HG03139 (cell line): ENCODE data around the gene PKD1.
"Not testable (repeated sequence)": the region's sequence is repeated elsewhere in the genome, so short reads cannot be mapped to it uniquely, and the experiment has no call there.

Experiments used
- ATAC-seq: cut with Tn5 transposase; IDR thresholded peaks from one replicate; pipeline ENCODE4 v1.9.1; 2021; ENCODE audit not compliant: unreplicated experiment

PKD1 gene

GRCh38 chr16:2152695-2153506 is 17.2 kb upstream of the PKD1 start:
- no peak for ATAC-seq

GRCh38 chr16:2151188-2152091 is 15.7 kb upstream of the PKD1 start:
- ATAC-seq = no peak

- ATAC-seq = no peak
Observed at GRCh38 chr16:2150418-2151187, 14.9 kb upstream of the PKD1 start.

- no peak for ATAC-seq
Observed at GRCh38 chr16:2149630-2150417, 14.1 kb upstream of the PKD1 start.

- ATAC-seq = no peak
Observed at GRCh38 chr16:2148714-2149629, 13.3 kb upstream of the PKD1 start.

- no peak for ATAC-seq
Observed at GRCh38 chr16:2147981-2148671, 12.4 kb upstream of the PKD1 start, which contains the start of gene RAB26. Gene RAB26 (plus strand): TSS chr16:2148625. CDS start chr16:2148784, 159 bp downstream.

- no peak for ATAC-seq
Observed at GRCh38 chr16:2147378-2147777, 11.7 kb upstream of the PKD1 start.

- no peak for ATAC-seq
Observed at GRCh38 chr16:2145843-2146242, 10.1 kb upstream of the PKD1 start.

GRCh38 chr16:2143878-2144485 is 8.3 kb upstream of the PKD1 start:
- no peak for ATAC-seq

GRCh38 chr16:2142942-2143877 is 7.5 kb upstream of the PKD1 start:
- no peak for ATAC-seq

- not testable (repeated sequence) for ATAC-seq
Observed at GRCh38 chr16:2135071-2135470, 627 bp downstream of the PKD1 start.

- ATAC-seq = not testable (repeated sequence)
Observed at GRCh38 chr16:2133797-2134196, 1.9 kb downstream of the PKD1 start.

- ATAC-seq = not testable (repeated sequence)
Observed at GRCh38 chr16:2129890-2130447, 5.7 kb downstream of the PKD1 start.

- not testable (repeated sequence) for ATAC-seq
Observed at GRCh38 chr16:2129251-2129650, 6.4 kb downstream of the PKD1 start.

- not testable (repeated sequence) for ATAC-seq
Observed at GRCh38 chr16:2127630-2128280, 7.9 kb downstream of the PKD1 start.

- ATAC-seq = not testable (repeated sequence)
Observed at GRCh38 chr16:2126928-2127556, 8.7 kb downstream of the PKD1 start.
